Right lobe of liver (tissue), 4 donors: ENCODE measurements around the gene BOD1L1.

Experiments used
- POLR2A ChIP-seq: fragments of 450-650 bp; IDR thresholded peaks from one replicate; pipeline ENCODE4 v1.6.1; 2017; ENCODE audit warnings: antibody characterized with exemption, mild to moderate bottlenecking
- TF ChIP-seq, protein P1 (sequence below), 4 donors: fragments of 200-600 bp in 3 of 4; fragments of 450-650 bp in 1 of 4; IDR thresholded peaks; one replicate each; pipeline versions ENCODE4 v1.5.1 to v1.8.0; 2016 to 2022; ENCODE audit warnings: antibody characterized with exemption in 4 of 4, mild to moderate bottlenecking in 2 of 4
- donor health status: DM: no; HTN: no; CAD: no.
- donor health status: DM: no; HTN: no; CAD: no.
- donor health status: DM: no; HTN: yes; CAD: no.

DNA sequence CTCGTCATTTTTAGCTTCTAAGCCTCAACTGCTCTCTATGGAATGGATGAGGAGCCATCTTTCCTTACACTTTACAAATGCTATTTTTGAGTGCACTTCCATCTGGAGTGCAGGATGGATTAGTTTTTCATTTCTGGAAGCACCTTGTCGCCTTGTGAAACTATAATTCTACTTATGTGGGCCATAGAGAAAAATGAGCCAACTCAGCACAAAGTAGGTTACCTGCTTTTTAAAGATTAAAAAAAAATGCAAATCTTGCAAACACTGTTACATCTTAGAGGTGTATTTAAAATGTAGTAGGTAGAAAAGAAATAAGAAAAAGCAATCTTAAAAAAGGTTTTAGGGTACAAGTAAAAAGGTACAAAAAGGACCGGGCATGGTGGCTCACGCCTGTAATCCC lies 10.9 kb downstream of the BOD1L1 start:
- TF ChIP-seq, protein P1, sequence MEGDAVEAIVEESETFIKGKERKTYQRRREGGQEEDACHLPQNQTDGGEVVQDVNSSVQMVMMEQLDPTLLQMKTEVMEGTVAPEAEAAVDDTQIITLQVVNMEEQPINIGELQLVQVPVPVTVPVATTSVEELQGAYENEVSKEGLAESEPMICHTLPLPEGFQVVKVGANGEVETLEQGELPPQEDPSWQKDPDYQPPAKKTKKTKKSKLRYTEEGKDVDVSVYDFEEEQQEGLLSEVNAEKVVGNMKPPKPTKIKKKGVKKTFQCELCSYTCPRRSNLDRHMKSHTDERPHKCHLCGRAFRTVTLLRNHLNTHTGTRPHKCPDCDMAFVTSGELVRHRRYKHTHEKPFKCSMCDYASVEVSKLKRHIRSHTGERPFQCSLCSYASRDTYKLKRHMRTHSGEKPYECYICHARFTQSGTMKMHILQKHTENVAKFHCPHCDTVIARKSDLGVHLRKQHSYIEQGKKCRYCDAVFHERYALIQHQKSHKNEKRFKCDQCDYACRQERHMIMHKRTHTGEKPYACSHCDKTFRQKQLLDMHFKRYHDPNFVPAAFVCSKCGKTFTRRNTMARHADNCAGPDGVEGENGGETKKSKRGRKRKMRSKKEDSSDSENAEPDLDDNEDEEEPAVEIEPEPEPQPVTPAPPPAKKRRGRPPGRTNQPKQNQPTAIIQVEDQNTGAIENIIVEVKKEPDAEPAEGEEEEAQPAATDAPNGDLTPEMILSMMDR (IDR thresholded peaks at IDR 0.05), result no peak
- no peak for TF ChIP-seq POLR2A
